WTC11 (cell line): ENCODE measurements around the gene CYP2U1.

Experiments
- ATF6 ChIP-seq: sonication (generic); formaldehyde crosslinking; IDR thresholded peaks from 2 replicates; pipeline ENCODE4 v1.8.1; 2023; ENCODE audit warnings: mild to moderate bottlenecking, missing genetic modification reagents
- CREM ChIP-seq: sonication (generic); formaldehyde crosslinking; IDR thresholded peaks from 2 replicates; pipeline ENCODE4 v1.8.1; 2022; ENCODE audit warnings: mild to moderate bottlenecking, missing genetic modification reagents, moderate library complexity
- CTCF ChIP-seq: fragments of 200-600 bp; IDR thresholded peaks from 2 replicates; pipeline ENCODE4 v1.8.0; 2022; ENCODE audit warnings: antibody characterized with exemption
- E2F5 ChIP-seq: sonication (generic); formaldehyde crosslinking; IDR thresholded peaks from 2 replicates; pipeline ENCODE4 v1.8.1; 2022; ENCODE audit warnings: mild to moderate bottlenecking, moderate library complexity, missing genetic modification reagents
- FOXP1 ChIP-seq: sonication (generic); formaldehyde crosslinking; IDR thresholded peaks from 2 replicates; pipeline ENCODE4 v1.8.0; 2022; ENCODE audit warnings: missing genetic modification reagents, mild to moderate bottlenecking, moderate library complexity, borderline replicate concordance
- GABPB1 ChIP-seq: sonication (generic); formaldehyde crosslinking; IDR thresholded peaks from 2 replicates; pipeline ENCODE4 v1.8.1; 2023; ENCODE audit warnings: mild to moderate bottlenecking, missing genetic modification reagents
- IRF1 ChIP-seq: sonication (generic); formaldehyde crosslinking; IDR thresholded peaks from 2 replicates; pipeline ENCODE4 v1.8.0; 2023; ENCODE audit warnings: missing genetic modification reagents
- KAT7 ChIP-seq: sonication (generic); formaldehyde crosslinking; IDR thresholded peaks from 2 replicates; pipeline ENCODE4 v1.8.1; 2023; ENCODE audit warnings: missing genetic modification reagents, mild to moderate bottlenecking, borderline replicate concordance
- STAT6 ChIP-seq: sonication (generic); formaldehyde crosslinking; conservative IDR thresholded peaks from 2 replicates; pipeline ENCODE4 v1.8.1; 2023; ENCODE audit warnings: mild to moderate bottlenecking, low read depth, missing genetic modification reagents, moderate library complexity
- ZNF512 ChIP-seq: sonication (generic); formaldehyde crosslinking; IDR thresholded peaks from 2 replicates; pipeline ENCODE4 v1.8.1; 2022; ENCODE audit warnings: missing genetic modification reagents, borderline replicate concordance

- TF ChIP-seq E2F5 (no peak), CTCF (no peak), CREM (CRISPR knock-in tag) (no peak), ATF6 (CRISPR knock-in tag) (no peak), ZNF512 (CRISPR knock-in tag) (no peak), FOXP1 (CRISPR knock-in tag) (no peak), GABPB1 (no peak), STAT6 (no peak), KAT7 (no peak), IRF1 (CRISPR knock-in tag) (no peak)
Observed at GRCh38 chr4:107996949-107997788, 65.8 kb downstream of the CYP2U1 start.
